Endothelial cell of umbilical vein (primary cell): Measurements from ENCODE around the gene ZBTB8A. TPM values are rescaled to one million over a fixed set of nuclear protein-coding genes. Genes with fewer than 3 reads are reported as not detected.

Experiments
- BruUV-seq: library from RNA; stranded (reverse); fragments of 400-500 nt; replicated peaks from 2 replicates; lab custom pipeline; 2021; lab: Mats Ljungman, UMichigan
- CTCF ChIA-PET: fragments of 300-600, 350-600 bp; sonication (Branson Sonifier 250); formaldehyde crosslinking; loops from one replicate; lab custom pipeline; 2021; ENCODE audit warnings: antibody characterized with exemption, inconsistent platforms; lab: Charles Lee
- POLR2A ChIA-PET: fragments of 300-600, 350-600 bp; sonication (Branson Sonifier 250); formaldehyde crosslinking; loops from one replicate; lab custom pipeline; 2021; ENCODE audit warnings: antibody characterized with exemption, inconsistent platforms; lab: Charles Lee
- DNase-seq: peaks from one replicate; pipeline ENCODE4 v3.0.0-alpha.2; 2011; ENCODE audit warnings: low read depth, low spot score
- FAIRE-seq: peaks from 2 replicates; lab custom pipeline; 2011; peaks lifted over from hg19 to GRCh38; lab: Jason Lieb, UNC
- H2AFZ ChIP-seq: 2 replicates; pipeline ENCODE4 v1.6.0; 2012; ENCODE audit warnings: low read depth, low read length, control low read depth, inconsistent platforms
- H3K27ac ChIP-seq: 2 replicates; pipeline ENCODE4 v1.5.1; 2011; ENCODE audit warnings: low read depth, mild to moderate bottlenecking, control low read depth, low read length, moderate library complexity; ENCODE audit not compliant: insufficient read depth
- H3K27me3 ChIP-seq, 2 experiments: 2 replicates each; pipeline versions ENCODE4 v1.6.0 to v1.6.1; 2011; ENCODE audit warnings: low read length in 2 of 2, mixed read lengths in 1 of 2; ENCODE audit not compliant: control insufficient read depth in 2 of 2, insufficient read depth in 2 of 2
- H3K36me3 ChIP-seq, 2 experiments: 2 replicates in 1 of 2; 3 replicates in 1 of 2; pipeline ENCODE4 v1.5.1; 2011; ENCODE audit warnings: low read length in 2 of 2, mild to moderate bottlenecking in 1 of 2, moderate library complexity in 1 of 2; ENCODE audit not compliant: control insufficient read depth in 2 of 2, insufficient read depth in 2 of 2; ENCODE audit errors: extremely low read depth in 1 of 2
- H3K4me1 ChIP-seq: 3 replicates; pipeline ENCODE4 v1.5.1; 2011; ENCODE audit warnings: mild to moderate bottlenecking, low read length; ENCODE audit not compliant: control insufficient read depth, insufficient read depth; ENCODE audit errors: extremely low read depth
- H3K4me2 ChIP-seq: 2 replicates; pipeline ENCODE4 v1.6.1; 2011; ENCODE audit warnings: low read length, control low read depth, mixed read lengths; ENCODE audit not compliant: insufficient read depth
- H3K4me3 ChIP-seq, 3 experiments: fragments of 200-600 bp in 1 of 3; sonication (generic), shearing (Covaris generic) in 1 of 3; replicated peaks in 1 of 3; 2 replicates each; pipeline ENCODE4 v1.5.1; 2011 to 2016; ENCODE audit warnings: control low read depth in 3 of 3, low read length in 3 of 3, mild to moderate bottlenecking in 2 of 3, inconsistent platforms in 1 of 3, low read depth in 1 of 3, moderate library complexity in 1 of 3; ENCODE audit not compliant: insufficient read depth in 1 of 3
- H3K79me2 ChIP-seq: 2 replicates; pipeline ENCODE4 v1.6.0; 2012; ENCODE audit warnings: low read length, inconsistent platforms; ENCODE audit not compliant: control insufficient read depth, insufficient read depth
- H3K9ac ChIP-seq: replicated peaks from 2 replicates; pipeline ENCODE3; 2011; ENCODE audit warnings: low read length, control low read depth; ENCODE audit not compliant: insufficient read depth; ENCODE audit errors: extremely low read depth
- H3K9me1 ChIP-seq: replicated peaks from 3 replicates; pipeline ENCODE4 v1.6.0; 2011; ENCODE audit warnings: mild to moderate bottlenecking, low read length; ENCODE audit not compliant: control insufficient read depth, insufficient read depth; ENCODE audit errors: extremely low read depth
- H3K9me3 ChIP-seq: replicated peaks from 2 replicates; pipeline ENCODE4 v1.5.1; 2012; ENCODE audit warnings: low read length, inconsistent platforms; ENCODE audit not compliant: control insufficient read depth, insufficient read depth
- H4K20me1 ChIP-seq: replicated peaks from 2 replicates; pipeline ENCODE3; 2011; ENCODE audit warnings: mild to moderate bottlenecking, low read length; ENCODE audit not compliant: control insufficient read depth, insufficient read depth; ENCODE audit errors: extremely low read depth
- EZH2 ChIP-seq: IDR thresholded peaks from 2 replicates; pipeline ENCODE4 v1.6.1; 2012; ENCODE audit warnings: borderline replicate concordance, low read depth, mild to moderate bottlenecking, moderate library complexity, low read length, inconsistent platforms; ENCODE audit not compliant: severe bottlenecking
- FOS ChIP-seq: IDR thresholded peaks from 2 replicates; pipeline ENCODE4 v1.6.1; 2011; ENCODE audit warnings: mild to moderate bottlenecking, low read length, moderate library complexity, borderline replicate concordance; ENCODE audit not compliant: insufficient read depth
- GATA2 ChIP-seq: IDR thresholded peaks from 2 replicates; pipeline ENCODE4 v1.7.0; 2011; ENCODE audit warnings: low read depth, mild to moderate bottlenecking, moderate library complexity, mixed read lengths, low read length; ENCODE audit not compliant: insufficient read length, insufficient read depth
- JUN ChIP-seq: IDR thresholded peaks from 2 replicates; pipeline ENCODE4 v1.6.1; 2011; ENCODE audit warnings: borderline replicate concordance, low read depth; ENCODE audit not compliant: insufficient read length, insufficient read depth
- MAX ChIP-seq: IDR thresholded peaks from 2 replicates; pipeline ENCODE4 v1.6.1; 2011; ENCODE audit not compliant: insufficient read depth, insufficient read length
- MYC ChIP-seq: IDR thresholded peaks from one replicate; pipeline ENCODE4 v1.6.1; 2011; ENCODE audit warnings: mild to moderate bottlenecking, low read depth, low read length
- POLR2A ChIP-seq: IDR thresholded peaks from 2 replicates; pipeline ENCODE4 v1.6.1; 2012; ENCODE audit warnings: low read depth, mild to moderate bottlenecking, control low read depth, low read length
- POLR2AphosphoS5 ChIP-seq: IDR thresholded peaks from 2 replicates; pipeline ENCODE4 v1.6.1; 2012; ENCODE audit warnings: low read depth, mild to moderate bottlenecking, control low read depth, low read length, moderate library complexity; ENCODE audit not compliant: insufficient read depth
- dilution Hi-C: fragments of 300-500 bp; cut with MboI; formaldehyde crosslinking; loops from one replicate; pipeline ENCODE4 v1.15.0; 2019; ENCODE audit warnings: low sequenced_read_pairs; ENCODE audit not compliant: extremely low pct_ligation_motif_present
- intact Hi-C: fragments of 100-400 bp; cut with micrococcal nuclease; formaldehyde crosslinking; loops from one replicate; pipeline ENCODE4 v1.10.0; 2022
- polyA plus RNA-seq, 4 experiments: library from polyadenylated mRNA; depleted of rRNA in 3 of 4; stranded (reverse) in 3 of 4; unstranded in 1 of 4; fragments of >200 nt; gene quantifications; 2 replicates each; pipeline versions ENCODE4 v1.2.1 to v1.2.3, GENCODE V29; 2011 to 2012; ENCODE audit warnings: missing spikeins in 1 of 4
- total RNA-seq: library from RNA; stranded (reverse); gene quantifications from 2 replicates; pipeline ENCODE4 v1.2.3, GENCODE V29; 2021
- TF ChIP-seq, protein P1 (sequence below), 2 donors: IDR thresholded peaks; 1 replicate in 1 of 2; 2 replicates in 1 of 2; pipeline ENCODE4 v1.5.1; 2011; ENCODE audit warnings: low read length in 2 of 2, mild to moderate bottlenecking in 2 of 2, moderate library complexity in 2 of 2, control low read depth in 1 of 2, inconsistent platforms in 1 of 2, low read depth in 1 of 2; ENCODE audit not compliant: insufficient read depth in 1 of 2; ENCODE audit errors: extremely low read depth in 1 of 2

Gene ZBTB8A
- total and polyA plus RNA-seq, 2 donors (not counting 3 experiments of a cell fraction or from before 2014, with no cell fraction given) = 3.1 to 9.6 TPM

DNA sequence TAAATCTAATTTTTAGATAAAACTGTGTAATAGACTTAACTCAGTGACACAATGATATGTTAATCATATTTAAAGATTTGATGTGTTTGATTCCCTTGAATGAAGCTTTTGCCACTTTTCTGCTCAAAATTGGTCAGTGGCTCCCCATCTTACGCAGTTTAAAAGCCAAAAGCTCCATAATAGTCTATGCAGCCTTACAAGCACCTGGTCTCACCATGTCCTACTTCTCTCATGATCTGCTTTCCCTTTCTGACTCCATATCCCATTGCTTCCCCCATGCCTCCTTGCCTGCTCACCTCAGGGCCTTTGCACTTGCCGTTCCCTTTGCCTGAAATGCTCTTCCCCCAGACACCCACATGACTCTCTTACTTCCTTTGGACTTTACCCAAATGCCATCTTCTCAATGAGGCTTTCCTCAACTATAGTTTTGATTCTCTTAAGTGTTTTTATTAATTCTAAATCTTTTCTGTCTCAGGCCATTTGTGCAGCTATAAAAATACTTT is 1.9 kb downstream of the ZBTB8A start:
- no peak overlapping the region for H2AFZ ChIP-seq
- FAIRE-seq = no peak

More for the DNA sequence above, 1.9 kb downstream of the ZBTB8A start:
- DNase-seq = no peak
- H3K27ac ChIP-seq = no peak overlapping the region
- H3K9me3 ChIP-seq = no peaks in the 10 kb centered on the region
- no peaks in the 10 kb centered on the region for H3K9me1 ChIP-seq
- no peaks in the 10 kb centered on the region for H4K20me1 ChIP-seq
- no peak overlapping the region for H3K9ac ChIP-seq
- no peak for TF ChIP-seq POLR2AphosphoS5
- no peak for TF ChIP-seq EZH2
- TF ChIP-seq MYC = no peak
- TF ChIP-seq, protein P1, sequence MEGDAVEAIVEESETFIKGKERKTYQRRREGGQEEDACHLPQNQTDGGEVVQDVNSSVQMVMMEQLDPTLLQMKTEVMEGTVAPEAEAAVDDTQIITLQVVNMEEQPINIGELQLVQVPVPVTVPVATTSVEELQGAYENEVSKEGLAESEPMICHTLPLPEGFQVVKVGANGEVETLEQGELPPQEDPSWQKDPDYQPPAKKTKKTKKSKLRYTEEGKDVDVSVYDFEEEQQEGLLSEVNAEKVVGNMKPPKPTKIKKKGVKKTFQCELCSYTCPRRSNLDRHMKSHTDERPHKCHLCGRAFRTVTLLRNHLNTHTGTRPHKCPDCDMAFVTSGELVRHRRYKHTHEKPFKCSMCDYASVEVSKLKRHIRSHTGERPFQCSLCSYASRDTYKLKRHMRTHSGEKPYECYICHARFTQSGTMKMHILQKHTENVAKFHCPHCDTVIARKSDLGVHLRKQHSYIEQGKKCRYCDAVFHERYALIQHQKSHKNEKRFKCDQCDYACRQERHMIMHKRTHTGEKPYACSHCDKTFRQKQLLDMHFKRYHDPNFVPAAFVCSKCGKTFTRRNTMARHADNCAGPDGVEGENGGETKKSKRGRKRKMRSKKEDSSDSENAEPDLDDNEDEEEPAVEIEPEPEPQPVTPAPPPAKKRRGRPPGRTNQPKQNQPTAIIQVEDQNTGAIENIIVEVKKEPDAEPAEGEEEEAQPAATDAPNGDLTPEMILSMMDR (IDR thresholded peaks at IDR 0.05; ENCODE audit: extremely low read depth in 1 of 2, insufficient read depth in 1 of 2, low read depth in 1 of 2, low read length in 2 of 2) = no peak
- TF ChIP-seq POLR2A = no peak
- TF ChIP-seq FOS = no peak
- TF ChIP-seq JUN = no peak
- no peak for TF ChIP-seq MAX
- TF ChIP-seq GATA2 = no peak
- no peak overlapping the region for H3K4me3 ChIP-seq
- dilution Hi-C loops = no loop called here
- BruUV-seq = no TSS peak
- no peaks in the 10 kb centered on the region for H3K36me3 ChIP-seq
- CTCF ChIA-PET = interaction anchor here (3.6 kb wide), 1 partner anchor 20 kb away, joined by 35 read pairs; no protein-coding TSS in a partner anchor
- intact Hi-C loops = loop anchor here (2.0 kb wide), 1 partner anchor 40 kb away; no protein-coding TSS in a partner anchor
- peaks cover 11% of the 10 kb centered on the region for H3K4me1 ChIP-seq
- H3K27me3 ChIP-seq = no peaks in the 10 kb centered on the region
- H3K4me2 ChIP-seq = no peak overlapping the region
- POLR2A ChIA-PET = interaction anchor here (0.6 kb wide), 1 partner anchor 137 kb away, joined by 3 read pairs; no protein-coding TSS in a partner anchor
- H3K79me2 ChIP-seq = peaks cover 7% of the 10 kb centered on the region
